Measurements from ENCODE around the gene PSMD5.

PSMD5 gene

DNA sequence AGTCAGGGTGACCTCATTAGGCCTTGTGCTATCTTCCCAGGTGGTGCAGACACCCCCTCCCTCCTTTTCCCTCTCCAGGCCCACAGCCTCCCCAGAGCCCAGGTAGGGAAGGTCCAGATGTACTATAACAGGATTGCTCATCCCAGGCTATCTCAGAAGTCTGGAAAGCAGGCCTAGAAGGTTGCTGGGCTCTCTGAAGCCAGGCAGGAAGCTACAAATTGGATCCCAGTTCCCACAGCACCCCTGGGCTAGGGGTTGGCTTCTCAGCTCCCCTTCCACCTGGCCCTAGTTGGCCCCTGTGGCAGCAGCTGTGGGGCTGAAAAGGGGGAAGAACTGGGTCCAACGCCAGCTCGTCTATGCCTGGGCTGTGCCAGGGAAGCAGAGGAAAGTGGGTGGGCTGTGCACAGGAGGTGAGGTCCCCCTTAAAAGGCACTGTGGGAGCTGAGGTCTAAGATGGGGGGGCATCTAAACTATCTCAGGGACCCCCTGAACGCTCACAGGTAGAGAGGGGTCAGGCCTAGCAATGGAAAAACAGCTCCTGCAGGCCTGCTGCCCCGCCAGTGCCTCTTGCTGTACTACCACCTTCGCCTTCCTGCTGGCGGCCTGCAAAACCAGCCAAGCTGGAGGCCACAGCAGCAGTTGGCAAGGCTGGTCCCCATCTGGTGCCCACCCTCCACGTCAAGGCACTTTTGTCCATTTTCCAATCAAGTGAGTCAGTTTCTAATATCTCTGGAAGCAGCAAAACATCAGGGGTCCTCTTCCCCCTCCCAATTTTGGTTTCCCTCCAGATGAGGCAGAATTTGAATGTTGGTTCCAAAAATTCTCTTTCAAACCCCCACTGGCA, 13.3 kb upstream of the PSMD5 start:
- no peak for DNase-seq (ENCODE audit: low read depth)

DNA sequence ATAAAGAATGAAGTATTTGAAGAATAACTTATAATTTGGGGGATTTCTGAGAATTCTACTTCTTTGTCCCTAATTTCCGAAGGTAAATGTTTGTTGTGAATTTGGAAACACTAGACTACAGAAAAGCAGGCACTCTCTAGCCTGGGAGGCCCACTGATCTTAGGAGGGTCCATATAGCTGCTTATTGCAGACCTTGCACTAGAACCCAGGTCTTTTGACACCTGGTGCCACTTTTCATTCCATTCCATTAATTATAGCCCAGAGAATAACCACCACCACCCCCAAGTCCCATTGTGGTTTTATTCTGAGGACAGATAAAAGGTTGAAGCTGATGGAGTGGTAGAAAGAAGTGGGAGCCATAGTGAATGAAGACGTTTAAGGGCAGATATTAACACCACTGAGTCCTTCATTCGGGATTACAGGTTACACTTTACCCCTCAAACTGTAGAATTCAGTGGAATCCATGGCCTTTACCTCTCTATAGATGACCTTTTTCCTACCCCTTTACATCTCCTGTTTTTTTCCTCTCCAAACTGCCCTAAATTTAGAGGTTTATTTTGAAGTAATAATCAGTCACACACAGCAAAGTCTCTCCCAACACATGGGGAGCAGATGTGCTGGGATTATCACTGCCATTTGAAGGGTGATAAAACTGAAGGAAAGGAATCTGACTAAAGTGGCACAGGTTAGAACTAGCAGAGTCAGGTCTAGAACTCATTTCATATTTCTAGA, 12.0 kb upstream of the PSMD5 start:
- DNase-seq (ENCODE audit: low read depth) = no peak

DNA sequence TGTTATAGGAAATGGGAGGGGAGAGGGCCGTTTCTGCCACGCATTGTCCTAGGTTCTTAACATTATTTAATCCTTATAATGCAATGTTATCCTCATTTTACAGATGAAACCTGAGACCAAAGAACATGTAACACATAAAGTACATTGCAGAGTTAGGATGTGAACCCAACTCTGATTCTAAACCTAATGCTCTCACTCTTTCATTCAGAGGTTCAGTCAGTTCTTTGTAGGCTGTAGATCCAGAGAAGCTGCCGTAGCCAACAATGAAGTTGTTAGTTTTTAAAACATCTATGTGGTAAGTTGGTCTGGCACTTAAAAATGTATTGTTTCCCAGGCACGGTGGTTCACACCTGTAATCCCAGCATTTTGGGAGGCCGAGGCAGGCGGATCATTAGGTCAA, 10.5 kb upstream of the PSMD5 start:
- DNase-seq (ENCODE audit: low read depth) = no peak

DNA sequence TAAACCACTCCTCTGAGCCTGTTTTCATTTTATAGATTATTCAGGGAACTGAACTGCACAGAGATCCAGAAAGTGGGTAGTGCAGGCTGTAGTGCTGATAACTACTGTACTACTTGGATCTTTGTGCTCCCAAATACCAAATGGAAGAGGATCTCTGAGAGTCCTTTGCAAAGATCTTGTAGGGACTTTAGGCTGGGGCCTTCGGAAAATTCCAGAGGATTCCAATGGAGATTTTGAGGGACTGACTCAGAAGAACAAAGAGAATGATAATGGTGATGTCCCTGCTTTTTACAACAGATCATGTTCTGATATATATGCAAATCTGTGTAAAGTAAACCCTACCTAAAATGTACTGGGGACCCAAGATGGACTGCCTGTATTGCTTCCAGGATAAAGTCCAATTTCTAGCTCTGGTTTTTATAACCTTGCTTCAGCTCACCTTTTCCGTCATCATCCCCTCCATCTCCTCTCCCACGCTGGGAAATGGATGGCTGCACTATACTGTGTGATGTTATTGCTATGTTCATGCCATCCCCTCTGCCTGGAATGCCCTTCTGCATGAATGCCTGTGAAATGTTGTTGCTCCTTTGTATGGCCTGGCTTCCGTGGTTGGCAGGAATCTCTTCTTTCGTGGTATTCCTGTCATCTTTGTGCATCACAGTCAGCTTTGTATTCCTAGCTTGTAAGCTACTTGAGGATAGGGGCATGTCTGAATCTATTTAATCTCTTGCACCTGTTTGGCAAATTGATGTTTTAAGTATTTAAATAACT, 9.7 kb upstream of the PSMD5 start:
- DNase-seq (ENCODE audit: low read depth) = peak; percentile 44

- no peak for DNase-seq (ENCODE audit: low read depth)
Observed at GRCh38 chr9:120851449-120851848, 8.7 kb upstream of the PSMD5 start.

DNA sequence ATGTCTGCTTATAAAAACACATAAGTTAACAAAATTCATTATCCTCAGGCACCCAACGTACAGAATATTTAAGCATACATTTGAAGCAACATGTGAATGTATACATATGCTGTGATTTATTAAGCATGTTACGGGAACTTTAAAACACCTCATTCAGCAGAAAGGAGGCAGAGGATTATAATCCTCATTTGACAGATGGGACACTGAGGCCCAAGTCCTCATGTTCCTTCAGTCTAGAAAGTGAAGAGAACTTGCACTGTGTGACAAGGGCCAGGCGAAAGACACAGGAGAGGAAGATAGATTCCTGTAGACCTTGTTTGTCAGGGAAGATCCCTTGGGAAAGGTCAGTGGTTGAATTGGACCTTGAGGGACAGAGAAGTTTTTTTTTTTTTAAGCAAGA, 7.6 kb upstream of the PSMD5 start:
- DNase-seq (ENCODE audit: low read depth) = no peak

DNA sequence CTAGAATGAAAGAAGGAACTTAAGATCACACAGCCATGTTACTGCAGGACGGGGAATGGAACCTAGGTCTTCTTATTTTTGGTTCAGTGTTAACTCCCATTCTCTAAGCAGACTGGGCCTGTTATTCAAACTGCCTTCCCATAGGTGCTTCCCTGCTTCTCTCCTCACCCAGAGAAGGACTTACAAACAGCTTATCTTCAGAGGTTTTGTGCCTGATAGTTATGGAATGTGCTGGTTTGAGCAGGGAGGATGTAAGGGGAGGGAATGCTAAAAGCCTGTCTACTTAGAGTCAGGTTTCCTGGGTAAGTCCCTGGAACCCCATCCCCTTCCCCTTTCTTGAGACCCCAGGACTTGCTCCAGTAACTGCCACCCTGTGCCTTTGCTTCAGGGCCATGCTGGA, 4.2 kb upstream of the PSMD5 start:
- peak; percentile 45 for DNase-seq (ENCODE audit: low read depth)

GRCh38 chr9:120846251-120846889, 3.6 kb upstream of the PSMD5 start:
- DNase-seq (ENCODE audit: low read depth) = no peak

GRCh38 chr9:120845255-120845654, 2.5 kb upstream of the PSMD5 start:
- peak; percentile 15 for DNase-seq (ENCODE audit: low read depth)

DNA sequence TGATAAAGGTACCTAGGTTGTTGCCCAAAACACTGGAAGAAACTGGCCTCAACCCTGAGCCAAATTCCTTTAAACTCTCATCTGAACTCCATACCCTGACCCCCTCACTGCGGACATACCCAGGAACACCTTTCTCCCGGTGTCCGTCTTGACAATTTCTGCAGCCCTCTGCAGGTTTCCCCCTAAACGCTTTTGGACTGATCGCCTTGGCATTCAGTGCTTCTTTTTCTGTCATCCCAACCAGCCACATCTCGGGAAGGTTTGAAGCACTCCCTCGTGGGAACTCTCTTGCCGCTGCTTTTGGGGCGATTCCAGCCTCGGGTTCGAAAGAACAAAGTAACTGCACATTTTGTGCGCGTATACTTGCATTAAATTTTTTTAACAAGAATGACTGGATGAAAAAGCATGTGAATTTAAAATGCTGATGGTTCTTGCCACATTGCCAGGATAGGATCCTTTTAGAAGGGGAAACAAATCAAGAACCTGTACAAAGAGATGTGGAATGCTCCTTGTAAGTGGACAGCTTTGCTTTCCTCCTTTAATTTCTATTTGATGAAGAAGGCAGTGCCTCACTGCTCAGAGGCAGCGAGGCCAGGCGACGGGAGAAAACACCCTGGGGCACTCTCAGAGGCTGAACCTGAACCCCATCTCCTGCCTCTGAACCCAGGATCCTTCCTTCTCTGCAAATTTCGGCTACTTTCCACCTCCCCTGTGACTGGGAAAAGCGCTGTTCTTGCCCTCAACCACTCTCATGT, 615 bp downstream of the PSMD5 start:
- peak; percentile 35 for DNase-seq (ENCODE audit: low read depth)

DNA sequence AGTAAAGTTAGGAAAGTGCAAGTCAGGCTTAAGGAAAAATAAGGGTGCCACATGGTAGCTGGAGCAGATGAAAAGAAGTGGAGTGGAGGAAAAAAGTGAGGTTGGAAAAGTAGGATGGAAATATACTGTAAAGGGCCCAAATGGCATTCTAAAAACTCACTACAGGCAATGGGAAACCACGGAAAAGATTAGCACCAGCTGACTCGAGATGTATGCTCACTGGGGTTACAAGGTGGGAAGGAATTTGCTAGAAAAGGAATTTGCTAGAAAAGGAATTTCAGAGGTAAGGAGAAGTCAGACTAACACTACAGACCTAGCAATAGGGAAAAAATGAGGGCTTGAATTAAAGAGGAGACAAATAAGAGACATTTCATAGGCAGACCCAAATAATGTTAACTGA, 3.6 kb downstream of the PSMD5 start:
- DNase-seq (ENCODE audit: low read depth) = peak; percentile 41

- DNase-seq (ENCODE audit: low read depth) = no peak
Observed at GRCh38 chr9:120837921-120838320, 4.8 kb downstream of the PSMD5 start.

DNA sequence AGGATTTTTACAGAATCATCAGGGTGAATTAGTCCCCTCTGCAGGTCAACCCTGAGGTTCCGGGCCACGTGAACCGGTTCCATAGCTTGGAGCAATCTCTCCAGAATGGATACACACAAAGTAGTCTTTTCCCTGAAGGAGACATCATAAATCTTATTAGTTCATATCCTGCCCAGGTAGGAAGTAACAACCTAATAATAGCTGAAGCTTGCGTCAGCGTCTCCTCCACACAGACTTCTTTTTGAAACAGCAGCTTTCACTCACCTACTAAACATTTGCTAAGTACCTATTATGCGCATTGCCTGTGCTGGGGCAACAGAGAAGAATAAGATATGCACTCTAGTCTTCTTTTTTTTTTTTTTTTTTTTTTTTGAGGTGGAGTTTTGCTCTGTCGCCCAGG, 9.4 kb downstream of the PSMD5 start:
- no peak for DNase-seq (ENCODE audit: low read depth)

GRCh38 chr9:120832807-120833206, 9.9 kb downstream of the PSMD5 start:
- no peak for DNase-seq (ENCODE audit: low read depth)

GRCh38 chr9:120830865-120831264, 11.9 kb downstream of the PSMD5 start:
- no peak for DNase-seq (ENCODE audit: low read depth)

GRCh38 chr9:120830151-120830550, 12.6 kb downstream of the PSMD5 start:
- DNase-seq (ENCODE audit: low read depth) = peak; percentile 51

DNA sequence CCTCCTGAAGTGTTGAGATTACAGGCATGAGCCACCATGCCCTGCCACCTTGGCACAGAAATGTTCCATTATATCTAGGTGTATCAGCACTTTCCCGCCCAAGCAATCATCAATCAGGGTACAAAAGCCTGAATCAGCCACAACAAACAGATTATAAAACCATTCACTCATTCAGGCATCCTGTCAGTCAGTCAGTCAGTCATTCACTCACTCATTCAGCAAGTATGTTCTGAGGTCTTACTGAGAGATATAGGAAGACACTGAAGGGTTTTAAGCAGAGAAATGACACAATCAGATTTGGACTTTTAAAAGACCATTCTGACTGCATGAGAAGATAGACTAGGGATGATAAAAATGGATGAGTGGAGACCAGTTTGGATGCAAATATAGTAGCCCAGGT, 13.1 kb downstream of the PSMD5 start:
- DNase-seq (ENCODE audit: low read depth) = no peak

- no peak for DNase-seq (ENCODE audit: low read depth)
Observed at GRCh38 chr9:120820095-120820494, 22.6 kb downstream of the PSMD5 start.

DNA sequence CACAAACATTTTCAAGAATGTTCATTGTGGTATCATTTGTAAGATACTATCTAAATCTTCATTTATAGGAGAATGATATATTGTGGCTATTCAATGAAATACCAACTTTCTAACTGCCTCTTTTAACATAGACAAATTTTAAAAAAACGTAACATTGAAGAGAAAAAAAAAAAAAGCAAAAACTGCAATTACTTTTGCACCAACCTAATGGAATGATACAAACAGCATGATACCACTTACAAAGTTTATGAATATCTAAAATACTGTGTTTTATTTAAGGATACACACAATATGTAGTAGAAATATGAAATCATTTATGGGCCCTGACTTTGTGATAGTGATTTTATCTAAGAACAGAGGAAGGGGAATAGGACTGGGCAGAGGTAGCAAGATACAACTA, 24.1 kb downstream of the PSMD5 start:
- no peak for DNase-seq (ENCODE audit: low read depth)

DNA sequence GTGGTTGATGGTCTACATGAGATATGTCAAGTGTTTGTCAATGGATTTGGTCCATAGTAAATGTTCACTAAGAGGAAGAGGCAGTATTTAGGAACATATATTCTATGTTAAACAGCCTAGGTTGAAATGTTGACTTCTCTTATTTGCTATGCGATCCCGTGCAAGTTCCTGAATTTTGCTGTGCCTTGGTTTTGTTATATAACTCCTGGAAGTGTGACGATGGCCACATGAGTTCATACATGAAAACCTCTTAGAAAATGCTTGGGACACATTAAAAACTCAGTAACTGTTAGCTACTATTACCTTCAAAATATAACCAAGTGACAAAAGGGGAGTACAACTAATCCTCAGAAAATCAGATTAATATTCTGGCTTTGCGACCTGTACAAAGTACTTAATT, 27.6 kb downstream of the PSMD5 start:
- no peak for DNase-seq (ENCODE audit: low read depth)

GRCh38 chr9:120808931-120809330, 33.8 kb downstream of the PSMD5 start:
- DNase-seq (ENCODE audit: low read depth) = no peak

Measured in iris pigment epithelial cell (primary cell).